ENCODE measurements around the gene CCDC40. TPM values are rescaled to one million over a fixed set of nuclear protein-coding genes. Genes with fewer than 3 reads are reported as not detected.

CCDC40 gene
- total and polyA plus RNA-seq, 10 donors: 0.30 to 8.3 (median 2.3) TPM

DNA sequence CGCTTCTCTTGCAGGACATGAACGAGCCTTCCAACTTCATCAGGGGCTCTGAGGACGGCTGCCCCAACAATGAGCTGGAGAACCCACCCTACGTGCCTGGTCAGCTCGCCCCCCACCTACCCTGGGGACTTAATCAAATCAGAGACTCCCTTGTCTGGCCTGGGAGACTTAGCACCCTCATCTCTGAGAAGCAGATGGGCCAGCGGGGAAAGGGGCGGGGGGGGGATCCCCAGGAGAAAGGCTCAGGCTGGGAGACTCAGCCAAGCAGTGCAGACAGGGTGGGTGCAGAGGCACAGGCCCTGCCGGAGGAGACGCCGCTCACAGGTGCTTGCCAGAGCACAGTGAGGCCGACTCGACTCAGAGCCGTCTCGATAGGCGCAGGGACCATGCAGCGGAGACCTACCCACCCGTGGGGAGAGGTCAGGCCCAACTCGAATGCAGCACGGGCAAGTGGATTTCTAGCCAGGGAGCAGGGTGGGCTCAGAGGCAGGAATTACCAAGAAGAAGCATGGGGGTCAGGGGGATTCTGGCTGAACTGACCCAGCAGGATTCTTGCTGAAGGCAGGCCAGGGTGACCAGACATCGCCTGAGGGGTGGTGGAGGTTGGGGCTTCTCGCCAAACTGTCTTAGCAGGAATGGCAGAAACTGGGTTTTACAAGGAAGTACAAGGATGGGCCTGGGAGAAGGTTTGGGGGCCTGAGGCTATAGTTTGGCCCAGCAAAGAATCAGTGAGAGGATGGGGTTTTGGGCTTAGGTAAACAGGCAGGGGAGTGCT lies 74.7 kb downstream of the CCDC40 start:
- H3K27me3 ChIP-seq (replicated peaks in 1 of 7): no peaks in the 10 kb centered on the region
- peaks cover 0 to 8% (median 3%) of the 10 kb centered on the region in 6 donors for H3K4me1 ChIP-seq
- WGBS, 5 donors: 88 to 93% (median 92%) methylated on average over 13 to 21 of the region's 21 CpGs
- H3K9me3 ChIP-seq: peaks cover 0 to 10% (median 0%) of the 10 kb centered on the region in 8 donors
- peaks cover 0 to 69% (median 0%) of the 10 kb centered on the region in 6 donors for H3K36me3 ChIP-seq
- H3K27ac ChIP-seq: no peak overlapping the region
- H3K4me3 ChIP-seq: no peak overlapping the region
- peak; percentile 65 for DNase-seq
- TF ChIP-seq POLR2A (IDR thresholded peaks at IDR 0.05) (no peak), POLR2AphosphoS5 (IDR thresholded peaks at IDR 0.05) (no peak)
- TF ChIP-seq, protein P1, sequence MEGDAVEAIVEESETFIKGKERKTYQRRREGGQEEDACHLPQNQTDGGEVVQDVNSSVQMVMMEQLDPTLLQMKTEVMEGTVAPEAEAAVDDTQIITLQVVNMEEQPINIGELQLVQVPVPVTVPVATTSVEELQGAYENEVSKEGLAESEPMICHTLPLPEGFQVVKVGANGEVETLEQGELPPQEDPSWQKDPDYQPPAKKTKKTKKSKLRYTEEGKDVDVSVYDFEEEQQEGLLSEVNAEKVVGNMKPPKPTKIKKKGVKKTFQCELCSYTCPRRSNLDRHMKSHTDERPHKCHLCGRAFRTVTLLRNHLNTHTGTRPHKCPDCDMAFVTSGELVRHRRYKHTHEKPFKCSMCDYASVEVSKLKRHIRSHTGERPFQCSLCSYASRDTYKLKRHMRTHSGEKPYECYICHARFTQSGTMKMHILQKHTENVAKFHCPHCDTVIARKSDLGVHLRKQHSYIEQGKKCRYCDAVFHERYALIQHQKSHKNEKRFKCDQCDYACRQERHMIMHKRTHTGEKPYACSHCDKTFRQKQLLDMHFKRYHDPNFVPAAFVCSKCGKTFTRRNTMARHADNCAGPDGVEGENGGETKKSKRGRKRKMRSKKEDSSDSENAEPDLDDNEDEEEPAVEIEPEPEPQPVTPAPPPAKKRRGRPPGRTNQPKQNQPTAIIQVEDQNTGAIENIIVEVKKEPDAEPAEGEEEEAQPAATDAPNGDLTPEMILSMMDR (IDR thresholded peaks at IDR 0.05 in 8 of 11, conservative IDR thresholded peaks at IDR 0.05 in 3 of 11): no peak
- intact Hi-C loops (cut with DNase I; ENCODE audit: low total_unique reads): no loop called here

DNA sequence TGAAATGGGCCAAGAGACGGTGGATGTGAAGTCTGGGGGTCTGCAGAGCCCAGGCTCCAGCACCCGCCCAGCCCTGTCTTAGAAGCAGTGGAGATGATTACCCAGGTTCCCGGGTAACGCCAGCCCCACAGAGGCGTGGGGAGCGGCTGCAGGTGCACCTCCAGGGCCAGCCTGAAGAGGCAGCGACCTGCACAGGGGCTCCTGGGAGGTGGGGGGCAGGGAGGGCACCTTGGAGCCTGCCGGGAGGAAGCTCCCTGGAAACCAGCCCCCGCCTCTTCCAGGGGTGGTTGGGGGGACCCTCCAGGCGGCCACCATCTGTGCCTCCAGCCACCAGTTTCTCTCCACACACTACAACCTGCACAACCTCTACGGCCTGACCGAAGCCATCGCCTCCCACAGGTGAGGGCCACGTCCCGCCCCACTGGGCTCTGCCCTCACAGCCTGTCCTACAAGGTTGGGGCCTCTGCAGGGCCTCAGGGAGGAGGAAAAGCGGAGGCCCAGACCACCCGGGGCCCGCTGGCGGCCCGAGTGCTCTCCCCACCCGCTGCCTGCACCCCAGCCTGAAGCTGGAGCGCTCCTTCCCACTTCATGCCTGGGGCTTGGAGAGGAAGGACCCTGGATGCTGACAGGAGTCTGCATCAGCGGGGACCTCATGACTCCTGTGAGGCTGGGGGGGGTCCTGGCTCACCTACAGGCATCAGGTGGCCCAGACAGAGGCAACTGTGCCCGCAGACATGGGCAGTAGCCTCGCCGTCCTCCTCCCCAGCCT lies 75.4 kb downstream of the CCDC40 start:
- H3K27ac ChIP-seq: no peak overlapping the region
- no peaks in the 10 kb centered on the region for H3K27me3 ChIP-seq (replicated peaks in 1 of 7)
- H3K9me3 ChIP-seq: peaks cover 0 to 10% (median 0%) of the 10 kb centered on the region in 8 donors
- intact Hi-C loops (cut with DNase I; ENCODE audit: low total_unique reads): no loop called here
- DNase-seq: no peak
- no peak overlapping the region for H3K4me3 ChIP-seq
- H3K36me3 ChIP-seq: peaks cover 0 to 65% (median 0%) of the 10 kb centered on the region in 6 donors
- H3K4me1 ChIP-seq: peaks cover 0 to 8% (median 3%) of the 10 kb centered on the region in 6 donors
- TF ChIP-seq POLR2AphosphoS5 (IDR thresholded peaks at IDR 0.05) (no peak), POLR2A (IDR thresholded peaks at IDR 0.05) (no peak)
- 85 to 92% (median 88%) methylated on average over 13 to 26 of the region's 26 CpGs for WGBS, 5 donors

DNA sequence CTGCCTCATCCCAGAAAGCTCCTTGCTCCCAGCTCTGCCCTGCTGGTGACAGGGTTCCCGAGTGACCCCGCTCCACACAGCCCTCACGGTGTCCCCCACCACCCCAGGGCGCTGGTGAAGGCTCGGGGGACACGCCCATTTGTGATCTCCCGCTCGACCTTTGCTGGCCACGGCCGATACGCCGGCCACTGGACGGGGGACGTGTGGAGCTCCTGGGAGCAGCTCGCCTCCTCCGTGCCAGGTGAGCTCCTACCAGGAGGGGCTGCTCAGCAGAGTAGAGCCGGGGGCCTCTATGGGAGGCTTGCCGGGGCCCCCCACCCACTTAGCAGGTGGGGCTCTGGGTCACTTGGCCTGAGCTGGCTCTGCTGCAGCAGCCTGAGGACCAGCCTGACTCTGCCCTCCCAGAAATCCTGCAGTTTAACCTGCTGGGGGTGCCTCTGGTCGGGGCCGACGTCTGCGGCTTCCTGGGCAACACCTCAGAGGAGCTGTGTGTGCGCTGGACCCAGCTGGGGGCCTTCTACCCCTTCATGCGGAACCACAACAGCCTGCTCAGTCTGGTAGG lies 76.1 kb downstream of the CCDC40 start:
- Histone ChIP-seq H3K9me3 (peaks cover 0 to 10% (median 0%) of the 10 kb centered on the region in 8 donors), H3K36me3 (peaks cover 0 to 65% (median 0%) of the 10 kb centered on the region in 6 donors), H3K27me3 (replicated peaks in 1 of 7) (no peaks in the 10 kb centered on the region), H3K4me1 (peaks cover 0 to 8% (median 4%) of the 10 kb centered on the region in 6 donors), H3K4me3 (no peak overlapping the region), H3K27ac (no peak overlapping the region)
- peak in 1 of 3 donors; percentile 30 for TF ChIP-seq POLR2AphosphoS5 (IDR thresholded peaks at IDR 0.05)
- TF ChIP-seq, protein P1 (IDR thresholded peaks at IDR 0.05 in 8 of 11, conservative IDR thresholded peaks at IDR 0.05 in 3 of 11): no peak
- peak; percentile 66 for DNase-seq
- 80 to 96% (median 92%) methylated on average over 12 to 24 of the region's 24 CpGs for whole genome bisulfite sequencing, 5 donors
- intact Hi-C loops (cut with DNase I; ENCODE audit: low total_unique reads): no loop called here

DNA sequence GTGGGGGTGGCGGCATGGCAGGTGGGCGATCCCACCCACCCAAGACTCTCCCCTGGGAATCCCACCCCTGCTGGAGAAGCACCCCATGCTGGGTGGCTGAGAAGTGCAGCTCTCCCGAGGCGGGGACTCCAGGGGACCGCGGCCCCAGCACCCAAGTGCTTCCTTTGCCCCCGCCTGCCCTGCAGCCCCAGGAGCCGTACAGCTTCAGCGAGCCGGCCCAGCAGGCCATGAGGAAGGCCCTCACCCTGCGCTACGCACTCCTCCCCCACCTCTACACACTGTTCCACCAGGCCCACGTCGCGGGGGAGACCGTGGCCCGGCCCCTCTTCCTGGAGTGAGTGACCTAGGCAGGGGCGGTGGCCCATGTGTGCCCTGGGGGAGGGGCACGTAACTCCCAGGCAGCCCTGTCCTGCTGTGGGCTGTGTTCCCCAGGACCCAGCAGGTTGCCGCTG lies 76.6 kb downstream of the CCDC40 start:
- H3K9me3 ChIP-seq: peaks cover 0 to 10% (median 0%) of the 10 kb centered on the region in 8 donors
- peaks cover 0 to 10% (median 6%) of the 10 kb centered on the region in 6 donors for H3K4me1 ChIP-seq
- DNase-seq: peak; percentile 67
- 71 to 83% (median 78%) methylated on average over 9 to 20 of the region's 20 CpGs for WGBS, 5 donors
- intact Hi-C loops (cut with DNase I; ENCODE audit: low total_unique reads): no loop called here
- H3K4me3 ChIP-seq: no peak overlapping the region
- H3K27ac ChIP-seq: no peak overlapping the region
- peaks cover 0 to 65% (median 0%) of the 10 kb centered on the region in 6 donors for H3K36me3 ChIP-seq
- no peaks in the 10 kb centered on the region for H3K27me3 ChIP-seq (replicated peaks in 1 of 7)
- no peak for TF ChIP-seq POLR2A (IDR thresholded peaks at IDR 0.05)
- no peak for TF ChIP-seq POLR2AphosphoS5 (IDR thresholded peaks at IDR 0.05)
- TF ChIP-seq, protein P1 (IDR thresholded peaks at IDR 0.05 in 8 of 11, conservative IDR thresholded peaks at IDR 0.05 in 3 of 11): no peak

Data from spleen (tissue), 11 donors.